CD4-positive, alpha-beta T cell (primary cell): Measurements from ENCODE around the gene ALK. TPM values are rescaled to one million over a fixed set of nuclear protein-coding genes. Genes with fewer than 3 reads are reported as not detected.

ENCODE experiments used
- ATAC-seq: fragments of 200-7000 bp; cut with Tn5 transposase; one replicate; pipeline ENCODE4 v1.10.0; 2022; ENCODE audit warnings: mild to moderate bottlenecking; ENCODE audit not compliant: poor library complexity
- CTCF ChIA-PET: fragments of 350-600 bp; sonication (Branson Sonifier 250); formaldehyde crosslinking; loops from one replicate; lab custom pipeline; 2021; ENCODE audit warnings: antibody characterized with exemption, inconsistent platforms; lab: Charles Lee
- POLR2A ChIA-PET: fragments of 350-600 bp; sonication (Branson Sonifier 250); formaldehyde crosslinking; loops from one replicate; lab custom pipeline; 2021; ENCODE audit warnings: antibody characterized with exemption, inconsistent platforms; lab: Charles Lee
- DNase-seq, 14 experiments: peaks; one replicate each; pipeline ENCODE4 v3.0.0-alpha.2; 2013 to 2020; ENCODE audit warnings: mixed read lengths in 2 of 14
- H3K27ac ChIP-seq, 2 donors: one replicate each; pipeline versions ENCODE4 v1.5.1 to v1.7.0; 2013; ENCODE audit warnings: low read length in 2 of 2, low read depth in 1 of 2, mild to moderate bottlenecking in 1 of 2
- H3K27me3 ChIP-seq, 2 experiments: 1 replicate in 1 of 2; 2 replicates in 1 of 2; pipeline versions ENCODE4 v1.6.1 to v1.7.0; 2013; ENCODE audit warnings: low read length in 2 of 2, control low read depth in 1 of 2, mild to moderate bottlenecking in 1 of 2, moderate library complexity in 1 of 2; ENCODE audit not compliant: insufficient read depth in 2 of 2, control insufficient read depth in 1 of 2
- H3K36me3 ChIP-seq: one replicate; pipeline ENCODE4 v1.6.1; 2013; ENCODE audit warnings: low read length, control low read depth; ENCODE audit not compliant: insufficient read depth
- H3K4me1 ChIP-seq: one replicate; pipeline ENCODE4 v1.6.1; 2013; ENCODE audit warnings: low read length, control low read depth; ENCODE audit not compliant: insufficient read depth
- H3K4me3 ChIP-seq: one replicate; pipeline ENCODE4 v1.5.1; 2013; ENCODE audit warnings: mild to moderate bottlenecking, low read length, moderate library complexity
- H3K9me3 ChIP-seq, 2 experiments: 1 replicate in 1 of 2; 2 replicates in 1 of 2; pipeline versions ENCODE4 v1.6.1 to v1.7.0; 2013; ENCODE audit warnings: low read length in 2 of 2, mild to moderate bottlenecking in 2 of 2, control low read depth in 1 of 2, moderate library complexity in 1 of 2; ENCODE audit not compliant: control insufficient read depth in 1 of 2, insufficient read depth in 1 of 2
- H3K27ac Mint-ChIP-seq: one replicate; pipeline ENCODE4 v1.8.0; 2020; ENCODE audit warnings: mixed read lengths
- H3K27me3 Mint-ChIP-seq: one replicate; pipeline ENCODE4 v1.8.0; 2021; ENCODE audit warnings: mixed read lengths
- H3K36me3 Mint-ChIP-seq: one replicate; pipeline ENCODE4 v1.8.0; 2021; ENCODE audit warnings: low read depth, mixed read lengths
- H3K4me1 Mint-ChIP-seq: one replicate; pipeline ENCODE4 v1.8.0; 2021; ENCODE audit warnings: low read depth, mixed read lengths
- H3K4me3 Mint-ChIP-seq: one replicate; pipeline ENCODE4 v1.8.0; 2020; ENCODE audit warnings: mild to moderate bottlenecking, mixed read lengths
- H3K9me3 Mint-ChIP-seq: one replicate; pipeline ENCODE4 v1.8.0; 2020; ENCODE audit warnings: mixed read lengths
- intact Hi-C, 2 experiments: fragments of 100-400 bp; cut with DNase I in 1 of 2; cut with micrococcal nuclease in 1 of 2; formaldehyde crosslinking; loops; one replicate each; pipeline versions ENCODE4 v1.15.1 to v1.9.0; 2023 to 2025; cut with DNase I, micrococcal nuclease
- total RNA-seq, 174 experiments: library from RNA in 2 of 174; stranded (reverse) in 2 of 174; gene quantifications; one replicate each; pipeline ENCODE4 v1.2.3 and lab custom pipeline; 2021 to 2026
- TF ChIP-seq, protein P1 (sequence below): fragments of 200-600 bp; IDR thresholded peaks from one replicate; pipeline ENCODE4 v1.8.0; 2022; ENCODE audit warnings: antibody characterized with exemption, mild to moderate bottlenecking

Gene ALK
- total RNA-seq, 2 experiments from 2014 or later, result not detected

DNA sequence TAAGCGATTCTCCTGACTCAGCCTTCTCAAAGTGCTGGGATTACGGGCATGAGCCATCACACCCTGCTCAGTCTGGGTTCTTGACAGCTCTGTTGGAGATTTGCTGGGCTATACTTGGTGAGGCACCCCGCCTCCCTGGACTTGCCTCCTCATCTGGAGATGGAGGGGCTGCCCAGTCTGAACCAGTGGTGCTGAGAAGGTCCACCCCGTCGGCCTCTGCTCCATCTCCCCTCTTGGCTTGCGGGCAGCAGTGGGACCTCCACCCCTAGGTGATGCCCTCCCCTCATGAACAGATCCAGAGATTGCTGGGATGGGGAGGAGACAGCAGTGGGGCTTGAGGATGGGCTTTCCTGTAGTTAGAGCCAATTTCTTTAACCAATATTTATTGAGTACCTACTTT is 685.3 kb downstream of the ALK start:
- ChIA-PET POLR2A (no interaction called here), CTCF (no interaction called here)
- no peaks in the 10 kb centered on the region for H3K9me3 Mint-ChIP-seq
- no peaks in the 10 kb centered on the region for H3K4me1 Mint-ChIP-seq
- H3K27me3 Mint-ChIP-seq, result peaks cover 30% of the 10 kb centered on the region
- TF ChIP-seq, protein P1, sequence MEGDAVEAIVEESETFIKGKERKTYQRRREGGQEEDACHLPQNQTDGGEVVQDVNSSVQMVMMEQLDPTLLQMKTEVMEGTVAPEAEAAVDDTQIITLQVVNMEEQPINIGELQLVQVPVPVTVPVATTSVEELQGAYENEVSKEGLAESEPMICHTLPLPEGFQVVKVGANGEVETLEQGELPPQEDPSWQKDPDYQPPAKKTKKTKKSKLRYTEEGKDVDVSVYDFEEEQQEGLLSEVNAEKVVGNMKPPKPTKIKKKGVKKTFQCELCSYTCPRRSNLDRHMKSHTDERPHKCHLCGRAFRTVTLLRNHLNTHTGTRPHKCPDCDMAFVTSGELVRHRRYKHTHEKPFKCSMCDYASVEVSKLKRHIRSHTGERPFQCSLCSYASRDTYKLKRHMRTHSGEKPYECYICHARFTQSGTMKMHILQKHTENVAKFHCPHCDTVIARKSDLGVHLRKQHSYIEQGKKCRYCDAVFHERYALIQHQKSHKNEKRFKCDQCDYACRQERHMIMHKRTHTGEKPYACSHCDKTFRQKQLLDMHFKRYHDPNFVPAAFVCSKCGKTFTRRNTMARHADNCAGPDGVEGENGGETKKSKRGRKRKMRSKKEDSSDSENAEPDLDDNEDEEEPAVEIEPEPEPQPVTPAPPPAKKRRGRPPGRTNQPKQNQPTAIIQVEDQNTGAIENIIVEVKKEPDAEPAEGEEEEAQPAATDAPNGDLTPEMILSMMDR, result no peak
- H3K27ac ChIP-seq, result no peak overlapping the region
- H3K27ac Mint-ChIP-seq, result no peak overlapping the region
- no peaks in the 10 kb centered on the region for H3K36me3 ChIP-seq
- intact Hi-C loops, result no loop called here
- H3K4me1 ChIP-seq, result no peaks in the 10 kb centered on the region
- H3K4me3 Mint-ChIP-seq, result no peak overlapping the region
- H3K4me3 ChIP-seq, result no peak overlapping the region
- H3K9me3 ChIP-seq, result no peaks in the 10 kb centered on the region
- DNase-seq, result no peak
- no peaks in the 10 kb centered on the region for H3K36me3 Mint-ChIP-seq
- no peaks in the 10 kb centered on the region for H3K27me3 ChIP-seq
- no peak for ATAC-seq

DNA sequence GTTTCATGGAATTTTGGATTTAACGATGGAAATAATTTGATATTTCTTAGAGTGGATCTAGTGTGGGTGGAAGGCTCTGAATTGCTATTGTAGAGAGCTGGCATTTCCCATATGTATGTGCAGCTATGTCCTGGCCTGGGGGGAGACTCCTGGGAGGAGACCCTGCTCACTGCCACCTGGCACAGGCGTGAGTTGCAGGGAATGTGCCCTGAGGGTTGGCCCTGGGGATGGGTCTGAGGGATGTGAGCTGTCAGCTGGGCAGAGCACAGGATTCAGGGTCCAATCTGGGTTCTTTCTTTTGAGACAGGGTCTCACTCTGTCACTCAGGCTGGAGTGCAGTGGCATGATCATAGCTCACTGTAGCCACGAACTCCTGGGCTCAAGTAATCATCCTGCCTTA is 686.0 kb downstream of the ALK start:
- Mint-ChIP-seq H3K4me1 (no peaks in the 10 kb centered on the region), H3K9me3 (no peaks in the 10 kb centered on the region), H3K4me3 (no peak overlapping the region), H3K36me3 (no peaks in the 10 kb centered on the region), H3K27me3 (peaks cover 25% of the 10 kb centered on the region), H3K27ac (no peak overlapping the region)
- intact Hi-C loops, result no loop called here
- no peak overlapping the region for H3K27ac ChIP-seq
- ATAC-seq (no peak), DNase-seq (no peak)
- no peaks in the 10 kb centered on the region for H3K9me3 ChIP-seq
- H3K36me3 ChIP-seq, result no peaks in the 10 kb centered on the region
- CTCF ChIA-PET, result interaction anchor here (0.7 kb wide), 1 partner anchor 1383 kb away, joined by 3 read pairs; no protein-coding TSS in a partner anchor
- TF ChIP-seq, protein P1, result no peak
- H3K27me3 ChIP-seq, result no peaks in the 10 kb centered on the region
- POLR2A ChIA-PET, result no interaction called here
- H3K4me1 ChIP-seq, result no peaks in the 10 kb centered on the region
- no peak overlapping the region for H3K4me3 ChIP-seq

DNA sequence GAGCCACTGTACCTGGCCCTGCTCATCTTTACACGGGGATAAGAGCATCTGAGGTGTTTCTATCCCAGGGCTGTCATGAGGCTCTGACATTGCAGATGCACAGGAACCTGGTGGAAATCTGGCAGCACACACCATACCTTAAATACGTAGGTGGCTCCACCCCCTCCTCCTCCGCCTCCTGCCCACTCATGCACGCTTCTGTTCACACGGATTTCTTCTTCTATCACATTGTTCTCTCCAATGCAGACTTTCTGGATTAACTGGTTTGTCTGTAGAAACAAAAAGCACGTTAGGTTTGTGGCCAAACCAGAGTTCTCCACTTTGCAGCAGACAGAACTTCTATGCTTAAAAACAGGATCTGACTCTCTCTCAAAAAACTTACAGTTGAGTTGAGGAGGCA is 688.0 kb downstream of the ALK start:
- no peak overlapping the region for H3K4me3 Mint-ChIP-seq
- Histone ChIP-seq H3K27me3 (no peaks in the 10 kb centered on the region), H3K4me1 (no peaks in the 10 kb centered on the region), H3K27ac (no peak overlapping the region), H3K36me3 (no peaks in the 10 kb centered on the region), H3K4me3 (no peak overlapping the region), H3K9me3 (no peaks in the 10 kb centered on the region)
- H3K4me1 Mint-ChIP-seq, result no peaks in the 10 kb centered on the region
- DNase-seq (no peak), ATAC-seq (no peak)
- intact Hi-C loops, result no loop called here
- POLR2A ChIA-PET, result no interaction called here
- H3K9me3 Mint-ChIP-seq, result no peaks in the 10 kb centered on the region
- H3K27ac Mint-ChIP-seq, result no peak overlapping the region
- TF ChIP-seq, protein P1, result no peak
- no peaks in the 10 kb centered on the region for H3K36me3 Mint-ChIP-seq
- peaks cover 21% of the 10 kb centered on the region for H3K27me3 Mint-ChIP-seq
- CTCF ChIA-PET, result no interaction called here
